GF-D8 (cell line): Measurements from ENCODE around the gene TRPC5OS.

ENCODE experiments used
- DNase-seq: peaks from one replicate; lab custom pipeline; 2025; lab: John Stamatoyannopoulos, UW

The TRPC5OS gene

GRCh38 chrX:111875881-111876280, at the start of gene TRPC5OS:
TRPC5OS (plus strand) TSS chrX:111876181; CDS start chrX:111901850, 25,669 bp downstream.
- DNase-seq, result no peak

GRCh38 chrX:111829345-111829744, 46.6 kb upstream of the TRPC5OS start:
- DNase-seq, result no peak

- DNase-seq, result no peak
These were observed 45.4 kb upstream of the TRPC5OS start for GRCh38 chrX:111830571-111830970.

GRCh38 chrX:111831343-111831742, 44.6 kb upstream of the TRPC5OS start:
- no peak for DNase-seq

GRCh38 chrX:111837197-111837596, 38.8 kb upstream of the TRPC5OS start:
- no peak for DNase-seq

- no peak for DNase-seq
These were observed 28.4 kb upstream of the TRPC5OS start for GRCh38 chrX:111847491-111848133.

GRCh38 chrX:111848541-111848940, 27.4 kb upstream of the TRPC5OS start:
- no peak for DNase-seq

- no peak for DNase-seq
These were observed 25.0 kb upstream of the TRPC5OS start for GRCh38 chrX:111850975-111851374.

GRCh38 chrX:111854556-111855490, 21.2 kb upstream of the TRPC5OS start:
- DNase-seq, result no peak

- peak; percentile 11 for DNase-seq
These were observed 18.4 kb upstream of the TRPC5OS start for GRCh38 chrX:111857534-111858060.

GRCh38 chrX:111861605-111862004, 14.4 kb upstream of the TRPC5OS start:
- DNase-seq, result no peak

- DNase-seq, result no peak
These were observed 8.7 kb upstream of the TRPC5OS start for GRCh38 chrX:111867236-111867635.

GRCh38 chrX:111868726-111869638, 7.0 kb upstream of the TRPC5OS start:
- DNase-seq, result no peak

- DNase-seq, result no peak
These were observed 6.3 kb upstream of the TRPC5OS start for GRCh38 chrX:111869639-111870034.

- no peak for DNase-seq
These were observed 1.7 kb upstream of the TRPC5OS start for GRCh38 chrX:111874241-111874640.

- DNase-seq, result no peak
These were observed 665 bp downstream of the TRPC5OS start for GRCh38 chrX:111876646-111877045.

- no peak for DNase-seq
These were observed 1.7 kb downstream of the TRPC5OS start for GRCh38 chrX:111877681-111878080.

GRCh38 chrX:111880735-111881134, 4.8 kb downstream of the TRPC5OS start:
- no peak for DNase-seq

- no peak for DNase-seq
These were observed 5.7 kb downstream of the TRPC5OS start for GRCh38 chrX:111881715-111882114.

- no peak for DNase-seq
These were observed 10.7 kb downstream of the TRPC5OS start for GRCh38 chrX:111886678-111887077.

- no peak for DNase-seq
These were observed 12.6 kb downstream of the TRPC5OS start for GRCh38 chrX:111888600-111888999.

GRCh38 chrX:111892375-111892774, 16.4 kb downstream of the TRPC5OS start:
- DNase-seq, result no peak
